IPS DF 19.7 (cell line): Measurements from ENCODE around the gene SOX11.

Experiments used
- DNase-seq: peaks from one replicate; pipeline ENCODE4 v3.0.0-alpha.2; 2013; ENCODE audit warnings: low read depth, low spot score

Gene SOX11

GRCh38 chr2:5691221-5691984 lies 781 bp upstream of the SOX11 start:
- DNase-seq = no peak

- no peak for DNase-seq
Observed at GRCh38 chr2:5692561-5693286, 540 bp downstream of the SOX11 start.

- no peak for DNase-seq
Observed at GRCh38 chr2:5693287-5694201, 1.4 kb downstream of the SOX11 start.

GRCh38 chr2:5694306-5694705 lies 2.1 kb downstream of the SOX11 start:
- no peak for DNase-seq

- no peak for DNase-seq
Observed at GRCh38 chr2:5695654-5696403, 3.6 kb downstream of the SOX11 start.

GRCh38 chr2:5696404-5696944 lies 4.3 kb downstream of the SOX11 start:
- no peak for DNase-seq

- no peak for DNase-seq
Observed at GRCh38 chr2:5696945-5697521, 4.8 kb downstream of the SOX11 start.

GRCh38 chr2:5697562-5697961 lies 5.4 kb downstream of the SOX11 start:
- no peak for DNase-seq

- no peak for DNase-seq
Observed at GRCh38 chr2:5698134-5698533, 6.0 kb downstream of the SOX11 start.

- DNase-seq = no peak
Observed at GRCh38 chr2:5699963-5700362, 7.8 kb downstream of the SOX11 start.

GRCh38 chr2:5700551-5700950 lies 8.4 kb downstream of the SOX11 start:
- no peak for DNase-seq

GRCh38 chr2:5701266-5701665 lies 9.1 kb downstream of the SOX11 start:
- no peak for DNase-seq

- no peak for DNase-seq
Observed at GRCh38 chr2:5703166-5703565, 11.0 kb downstream of the SOX11 start.

- DNase-seq = no peak
Observed at GRCh38 chr2:5705490-5705889, 13.3 kb downstream of the SOX11 start.

- DNase-seq = no peak
Observed at GRCh38 chr2:5706717-5707455, 14.7 kb downstream of the SOX11 start.

- DNase-seq = no peak
Observed at GRCh38 chr2:5710615-5711014, 18.4 kb downstream of the SOX11 start.

- DNase-seq = no peak
Observed at GRCh38 chr2:5713101-5713500, 20.9 kb downstream of the SOX11 start.

- no peak for DNase-seq
Observed at GRCh38 chr2:5719629-5720334, 27.6 kb downstream of the SOX11 start.

- DNase-seq = no peak
Observed at GRCh38 chr2:5720426-5720825, 28.2 kb downstream of the SOX11 start.
